ENCODE results near the gene BUB1B.

The BUB1B gene

DNA sequence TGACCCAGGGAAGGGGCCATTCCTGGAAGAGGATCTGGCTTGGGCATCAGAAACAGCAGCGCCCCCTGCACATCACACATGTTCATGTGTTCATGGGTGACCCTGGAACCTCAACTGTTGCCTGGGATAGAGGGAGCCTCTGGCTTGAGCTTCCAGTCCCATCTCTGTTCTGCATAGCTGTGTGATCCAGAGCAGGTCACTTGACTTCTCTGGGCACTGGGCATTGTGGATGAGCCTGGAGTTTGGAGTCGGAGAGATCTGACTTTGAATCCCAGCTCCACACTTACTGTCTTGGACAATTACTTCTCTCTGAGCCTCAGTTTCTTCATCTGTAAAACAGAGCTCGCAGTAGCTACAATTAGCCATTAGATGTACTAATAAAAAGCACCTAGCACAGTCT, 93.6 kb downstream of the BUB1B start:
- TF ChIP-seq ZFX (IDR thresholded peaks at IDR 0.05; ENCODE audit: borderline replicate concordance) = no peak
- TF ChIP-seq, protein P1, sequence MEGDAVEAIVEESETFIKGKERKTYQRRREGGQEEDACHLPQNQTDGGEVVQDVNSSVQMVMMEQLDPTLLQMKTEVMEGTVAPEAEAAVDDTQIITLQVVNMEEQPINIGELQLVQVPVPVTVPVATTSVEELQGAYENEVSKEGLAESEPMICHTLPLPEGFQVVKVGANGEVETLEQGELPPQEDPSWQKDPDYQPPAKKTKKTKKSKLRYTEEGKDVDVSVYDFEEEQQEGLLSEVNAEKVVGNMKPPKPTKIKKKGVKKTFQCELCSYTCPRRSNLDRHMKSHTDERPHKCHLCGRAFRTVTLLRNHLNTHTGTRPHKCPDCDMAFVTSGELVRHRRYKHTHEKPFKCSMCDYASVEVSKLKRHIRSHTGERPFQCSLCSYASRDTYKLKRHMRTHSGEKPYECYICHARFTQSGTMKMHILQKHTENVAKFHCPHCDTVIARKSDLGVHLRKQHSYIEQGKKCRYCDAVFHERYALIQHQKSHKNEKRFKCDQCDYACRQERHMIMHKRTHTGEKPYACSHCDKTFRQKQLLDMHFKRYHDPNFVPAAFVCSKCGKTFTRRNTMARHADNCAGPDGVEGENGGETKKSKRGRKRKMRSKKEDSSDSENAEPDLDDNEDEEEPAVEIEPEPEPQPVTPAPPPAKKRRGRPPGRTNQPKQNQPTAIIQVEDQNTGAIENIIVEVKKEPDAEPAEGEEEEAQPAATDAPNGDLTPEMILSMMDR (IDR thresholded peaks at IDR 0.05) = no peak
- no peak overlapping the region for H3K27ac ChIP-seq

DNA sequence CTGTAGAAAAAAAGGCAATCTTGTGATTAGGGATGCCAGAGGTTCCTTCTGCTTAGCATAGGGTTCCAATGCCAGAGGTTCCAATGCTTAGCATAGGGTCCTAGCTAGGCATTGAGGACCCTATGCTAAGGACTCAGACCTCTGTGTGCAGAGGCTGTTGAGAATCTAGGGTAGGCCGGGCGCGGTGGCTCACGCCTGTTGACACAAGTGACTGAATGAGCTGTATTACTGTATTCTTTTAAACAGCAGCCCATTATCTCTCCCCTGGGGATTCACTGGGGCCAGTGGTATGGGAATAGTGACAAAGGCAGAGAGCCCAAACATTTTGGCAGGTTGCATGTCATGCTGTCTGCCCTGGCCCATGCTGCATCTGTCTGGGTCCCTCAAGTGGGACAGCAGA, 94.2 kb downstream of the BUB1B start:
- H3K27ac ChIP-seq = no peak overlapping the region
- TF ChIP-seq, protein P1 (IDR thresholded peaks at IDR 0.05) = no peak
- no peak for TF ChIP-seq ZFX (IDR thresholded peaks at IDR 0.05; ENCODE audit: borderline replicate concordance)

DNA sequence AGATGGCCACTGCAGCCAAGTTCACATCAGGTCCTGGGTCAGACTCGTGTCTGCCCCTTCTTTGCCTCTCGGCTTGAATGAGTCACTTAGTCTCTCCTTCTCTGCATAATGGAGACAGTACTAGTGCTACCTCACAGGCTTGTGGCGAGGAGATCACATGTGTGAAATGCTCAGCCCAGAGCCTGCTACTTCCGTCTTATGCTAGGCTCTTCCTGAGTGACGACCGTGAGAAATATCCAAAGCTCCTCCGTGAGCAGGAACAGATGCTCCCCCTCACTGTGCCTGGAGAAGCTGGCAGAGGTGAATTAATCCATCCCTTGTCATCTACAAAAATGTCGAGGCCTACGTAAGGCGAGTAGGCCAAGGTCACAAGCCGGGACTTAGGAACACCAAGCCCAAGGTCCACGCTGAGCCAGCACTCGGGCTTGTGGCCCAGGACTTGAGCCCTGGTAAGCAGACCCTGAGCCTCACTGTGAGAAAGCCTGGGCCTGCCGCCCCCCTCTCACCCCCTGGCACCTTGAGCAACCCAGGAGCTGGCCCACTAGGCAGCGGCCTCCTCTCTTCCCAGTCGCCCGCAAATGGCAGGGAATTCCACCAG, 95.9 kb downstream of the BUB1B start:
- TF ChIP-seq ZFX (IDR thresholded peaks at IDR 0.05; ENCODE audit: borderline replicate concordance) = no peak
- TF ChIP-seq, protein P1 (IDR thresholded peaks at IDR 0.05) = no peak
- no peak overlapping the region for H3K27ac ChIP-seq

DNA sequence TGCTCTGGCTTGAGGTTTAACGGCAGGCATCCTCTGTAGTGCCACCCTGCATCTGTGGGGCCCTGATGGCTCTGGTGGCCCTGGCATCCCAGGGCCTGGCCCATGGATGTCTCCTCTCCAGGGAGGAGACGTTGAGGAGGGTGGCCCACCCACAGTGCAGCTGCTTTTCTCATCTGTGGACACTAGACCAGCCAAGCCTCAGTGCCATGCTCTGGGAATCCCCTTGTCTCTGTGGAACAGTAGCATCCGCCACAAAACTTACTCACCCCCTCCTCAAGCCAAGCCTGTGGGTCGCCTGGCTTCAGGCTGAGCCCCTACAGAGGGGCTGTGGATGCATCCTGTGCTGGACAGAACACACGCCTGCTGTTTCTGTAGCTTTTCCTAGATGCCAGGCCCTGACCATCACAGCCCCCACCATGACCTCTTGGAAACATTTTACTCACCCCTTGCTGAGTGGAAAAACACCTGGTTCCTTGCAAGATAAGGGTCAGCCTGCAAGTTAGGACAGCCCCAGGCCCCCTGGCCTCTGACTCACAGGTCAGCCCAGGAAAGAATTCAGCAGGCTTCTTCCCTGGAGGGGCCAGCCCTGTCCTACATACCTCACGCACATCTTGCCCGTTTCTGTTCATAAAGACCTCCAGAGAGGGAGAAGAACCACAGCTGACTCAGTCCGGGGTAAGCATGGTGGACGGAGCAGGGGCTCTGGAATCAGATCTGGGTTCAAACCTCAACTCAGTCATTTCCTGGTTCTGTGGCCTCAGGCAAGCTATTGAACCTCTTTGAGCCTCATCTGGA, 97.0 kb downstream of the BUB1B start:
- H3K27ac ChIP-seq = no peak overlapping the region
- TF ChIP-seq ZFX (IDR thresholded peaks at IDR 0.05; ENCODE audit: borderline replicate concordance) = no peak
- TF ChIP-seq, protein P1 (IDR thresholded peaks at IDR 0.05) = no peak

DNA sequence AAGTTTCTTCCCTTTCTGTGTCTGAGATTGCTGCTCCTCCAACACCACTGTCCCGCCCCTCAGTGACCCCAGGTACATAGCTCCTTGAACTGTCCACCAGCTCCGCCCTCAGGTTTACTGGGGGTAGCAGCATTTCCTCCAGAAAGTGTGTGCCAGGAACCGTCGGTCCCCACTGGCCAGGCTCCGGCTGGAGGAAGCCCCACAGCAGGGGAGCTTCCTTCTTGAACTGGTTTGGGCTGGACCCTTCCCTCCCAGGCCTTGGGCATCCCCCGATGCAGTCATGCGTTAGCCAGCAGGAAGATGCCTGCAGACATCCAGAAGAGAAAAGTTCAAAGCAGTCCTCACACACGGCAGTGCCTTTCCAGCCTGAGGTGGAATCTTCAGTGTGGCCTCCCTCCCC, 97.7 kb downstream of the BUB1B start:
- H3K27ac ChIP-seq = no peak overlapping the region

DNA sequence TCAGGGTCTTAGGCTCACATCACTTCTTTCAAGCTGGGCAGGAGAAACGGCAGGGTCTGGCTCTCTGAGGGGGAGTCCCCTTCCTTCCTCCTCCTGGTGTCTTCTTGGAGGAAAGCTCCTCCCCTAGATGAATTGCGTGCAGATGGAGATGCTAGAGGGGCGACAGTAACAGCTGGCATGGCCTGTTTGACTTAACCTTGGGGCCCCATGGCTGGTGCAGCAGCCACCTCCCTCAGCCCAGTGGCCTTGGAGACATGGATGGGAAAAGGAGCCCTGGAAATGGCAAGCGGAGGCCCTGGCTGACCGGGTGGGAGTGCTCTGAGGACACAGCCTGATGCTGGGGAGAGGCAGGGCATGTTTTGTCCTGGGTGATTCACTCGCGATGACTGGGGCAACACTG, 98.2 kb downstream of the BUB1B start:
- no peak overlapping the region for H3K27ac ChIP-seq
- TF ChIP-seq ZFX (IDR thresholded peaks at IDR 0.05; ENCODE audit: borderline replicate concordance) = no peak
- TF ChIP-seq, protein P1 (IDR thresholded peaks at IDR 0.05) = no peak

More for the DNA sequence above, 97.7 kb downstream of the BUB1B start:
- no peak for TF ChIP-seq ZFX (IDR thresholded peaks at IDR 0.05; ENCODE audit: borderline replicate concordance)
- TF ChIP-seq, protein P1 (IDR thresholded peaks at IDR 0.05) = no peak
